GM21825 (cell line): ENCODE data around the gene PGA5.
"Not testable (repeated sequence)": the region's sequence is repeated elsewhere in the genome, so short reads cannot be mapped to it uniquely, and the experiment has no call there.

Experiments
- ATAC-seq: cut with Tn5 transposase; IDR thresholded peaks from one replicate; pipeline ENCODE4 v1.9.1; 2021; ENCODE audit warnings: mild to moderate bottlenecking, moderate library complexity; ENCODE audit not compliant: unreplicated experiment

Gene PGA5

GRCh38 chr11:61222692-61223091, 18.3 kb upstream of the PGA5 start:
- ATAC-seq: not testable (repeated sequence)

GRCh38 chr11:61226457-61227137, 14.4 kb upstream of the PGA5 start:
- ATAC-seq: not testable (repeated sequence)

- ATAC-seq: not testable (repeated sequence)
These were observed 11.5 kb upstream of the PGA5 start for GRCh38 chr11:61229458-61229857.

- ATAC-seq: not testable (repeated sequence)
These were observed 9.9 kb upstream of the PGA5 start for GRCh38 chr11:61231033-61231432.

DNA sequence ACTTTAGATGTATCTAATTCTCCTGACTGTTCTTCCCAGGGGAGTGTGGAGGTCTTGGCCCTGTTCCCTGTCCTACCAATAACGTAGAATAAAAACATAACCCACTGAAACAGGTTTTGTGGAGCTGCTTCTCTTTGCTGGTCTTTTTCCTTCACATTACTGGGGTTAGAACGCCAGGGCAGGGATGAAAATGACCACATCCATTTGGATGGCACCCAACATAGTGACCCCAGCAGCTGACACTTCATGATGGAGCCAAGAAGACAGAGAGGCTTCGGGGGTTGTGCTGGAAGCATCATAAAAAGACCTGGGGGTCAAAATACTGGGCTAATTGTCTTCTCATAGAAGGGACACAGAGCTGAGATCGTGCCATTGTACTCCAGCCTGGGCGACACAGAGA, 9.4 kb upstream of the PGA5 start:
- ATAC-seq: not testable (repeated sequence)

- not testable (repeated sequence) for ATAC-seq
These were observed 8.3 kb upstream of the PGA5 start for GRCh38 chr11:61232548-61233145.

DNA sequence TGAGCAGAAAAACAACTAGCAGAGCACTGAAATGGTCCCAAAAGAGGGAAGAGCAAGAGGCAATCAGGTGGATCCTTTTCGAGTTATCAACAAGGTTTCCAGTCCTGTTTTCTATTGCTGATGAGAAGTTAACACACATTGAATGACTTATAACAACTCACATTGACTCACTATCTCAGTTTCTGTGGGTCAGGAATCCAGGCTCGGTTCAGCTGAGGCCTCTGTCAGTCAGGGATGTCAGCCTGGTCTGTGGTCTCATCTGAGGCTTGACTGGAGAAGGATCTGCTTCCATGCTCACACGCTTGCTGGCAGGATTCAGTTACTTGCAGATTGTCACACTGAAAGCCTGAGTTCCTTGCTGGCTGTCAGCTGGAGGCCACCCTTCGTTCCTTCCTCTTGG, 3.8 kb upstream of the PGA5 start:
- not testable (repeated sequence) for ATAC-seq

- ATAC-seq: not testable (repeated sequence)
These were observed 687 bp upstream of the PGA5 start for GRCh38 chr11:61240288-61240687.

GRCh38 chr11:61241526-61241925, 551 bp downstream of the PGA5 start:
- not testable (repeated sequence) for ATAC-seq

GRCh38 chr11:61245284-61245964, 4.4 kb downstream of the PGA5 start:
- ATAC-seq: not testable (repeated sequence)

DNA sequence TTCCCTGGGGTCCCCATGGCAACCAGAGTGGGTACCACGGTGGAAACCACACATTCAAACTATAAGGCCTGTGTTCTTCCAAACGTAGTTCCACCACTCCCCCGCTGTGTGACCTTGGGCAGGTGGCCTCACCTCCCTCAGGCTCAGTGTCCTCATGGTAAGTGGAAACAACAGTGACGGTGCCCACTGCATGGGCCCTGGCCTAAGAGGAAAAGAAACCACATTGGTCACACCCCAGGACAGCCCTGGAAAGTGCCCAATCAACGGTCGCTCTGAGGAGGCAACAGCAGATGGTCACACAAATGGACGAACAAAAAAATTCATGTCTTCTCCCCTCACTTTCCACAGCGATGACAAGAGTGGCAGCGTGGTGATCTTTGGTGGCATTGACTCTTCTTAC, 7.1 kb downstream of the PGA5 start:
- ATAC-seq: not testable (repeated sequence)

DNA sequence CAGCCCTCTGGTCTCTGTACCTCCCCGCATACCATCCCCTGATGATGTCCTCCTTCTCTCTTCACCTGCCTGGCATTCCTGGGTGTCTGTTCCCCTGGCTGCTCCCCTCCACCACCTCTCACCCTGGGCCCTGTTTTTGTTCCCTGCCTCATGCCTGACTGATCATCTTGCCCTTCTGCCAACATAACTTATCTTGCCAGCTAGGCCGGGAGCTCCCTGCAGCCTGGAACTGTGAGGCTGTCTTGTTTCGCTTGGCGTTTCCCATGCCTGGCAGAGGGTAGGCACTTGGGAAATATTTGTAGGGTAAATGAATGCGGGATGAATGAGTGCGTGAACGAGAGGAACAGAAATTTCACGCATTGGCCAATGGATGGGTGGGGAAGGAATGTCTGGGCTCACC, 8.2 kb downstream of the PGA5 start:
- not testable (repeated sequence) for ATAC-seq

DNA sequence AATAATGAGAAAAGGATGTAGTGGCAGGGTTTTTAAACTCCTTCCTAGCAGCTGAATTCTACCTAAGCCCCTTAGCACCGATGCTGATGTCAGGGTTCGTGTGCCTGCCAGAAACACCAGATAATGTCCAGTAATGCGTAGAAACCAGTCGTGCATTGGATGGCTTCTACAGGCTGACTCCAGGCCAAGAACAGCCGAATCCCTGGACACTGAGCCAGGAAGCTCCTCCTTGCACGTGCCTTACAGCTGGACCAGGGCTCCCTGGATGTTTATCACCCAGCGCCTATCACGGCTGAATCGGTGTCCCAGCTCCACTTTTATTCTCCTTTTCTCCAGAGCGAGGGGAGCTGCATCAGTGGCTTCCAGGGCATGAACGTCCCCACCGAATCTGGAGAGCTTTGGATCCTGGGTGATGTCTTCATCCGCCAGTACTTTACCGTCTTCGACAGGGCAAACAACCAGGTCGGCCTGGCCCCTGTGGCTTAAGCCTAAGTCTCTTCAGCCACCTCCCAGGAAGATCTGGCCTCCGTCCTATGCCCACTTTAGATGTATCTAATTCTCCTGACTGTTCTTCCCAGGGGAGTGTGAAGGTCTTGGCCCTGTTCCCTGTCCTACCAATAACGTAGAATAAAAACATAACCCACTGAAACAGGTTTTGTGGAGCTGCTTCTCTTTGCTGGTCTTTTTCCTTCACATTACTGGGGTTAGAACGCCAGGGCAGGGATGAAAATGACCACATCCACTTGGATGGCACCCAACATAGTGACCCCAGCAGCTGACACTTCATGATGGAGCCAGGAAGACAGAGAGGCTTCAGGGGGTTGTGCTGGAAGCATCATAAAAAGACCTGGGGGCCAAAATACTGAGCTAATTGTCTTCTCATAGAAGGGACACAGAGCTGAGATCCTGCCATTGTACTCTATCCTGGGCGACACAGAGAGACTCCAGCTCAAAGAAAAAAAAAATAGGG, 10.1 kb downstream of the PGA5 start:
- ATAC-seq: not testable (repeated sequence)

DNA sequence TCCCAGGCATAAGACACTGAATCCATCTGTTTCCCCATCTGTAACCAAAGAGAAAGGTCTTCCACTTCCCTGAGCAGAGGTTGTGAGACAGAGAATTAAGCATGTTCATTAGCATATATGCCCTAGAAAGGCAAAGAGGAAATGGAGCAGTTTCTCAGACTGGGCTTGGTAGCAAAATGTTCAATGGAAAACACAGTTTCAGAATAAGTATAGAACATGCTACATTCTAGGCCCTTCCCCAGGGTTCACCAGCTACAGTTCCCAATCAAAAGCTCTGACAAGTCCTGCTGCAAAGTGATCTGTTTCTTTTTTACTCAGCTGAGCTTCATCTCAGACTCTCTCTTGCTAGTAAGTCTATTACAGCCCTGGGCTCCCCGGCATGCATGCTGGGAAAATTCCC, 11.4 kb downstream of the PGA5 start:
- not testable (repeated sequence) for ATAC-seq

DNA sequence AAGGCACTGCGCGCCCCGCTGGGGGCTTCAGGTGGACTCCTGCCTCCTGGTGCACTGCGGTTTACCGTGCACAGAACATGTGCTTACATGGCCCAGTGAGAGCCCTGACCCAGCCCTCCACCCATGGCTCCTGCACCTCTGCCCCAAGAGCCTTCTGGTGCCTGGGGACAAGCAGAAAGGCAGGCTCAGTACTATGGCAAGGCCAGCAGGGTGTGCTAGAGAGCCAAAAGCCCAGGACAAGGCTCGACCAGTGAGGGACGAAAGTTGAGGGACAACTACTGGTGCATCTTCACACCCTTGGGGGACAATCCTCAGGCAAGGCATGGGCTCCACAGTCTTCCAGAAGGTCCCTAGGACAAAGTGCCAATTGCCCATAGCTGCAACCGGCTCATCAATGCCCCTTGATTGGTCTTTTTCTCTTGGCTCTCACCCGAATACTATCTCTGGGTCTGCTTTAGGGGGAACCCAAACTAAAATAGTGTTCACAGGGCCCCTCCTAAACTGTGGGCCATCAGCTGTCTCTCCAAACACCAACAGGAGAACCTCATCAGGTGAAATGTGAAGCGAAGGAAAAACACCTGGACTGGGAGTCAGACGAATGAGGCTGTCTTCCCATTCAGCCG, 13.5 kb downstream of the PGA5 start:
- ATAC-seq: peak; percentile 73

DNA sequence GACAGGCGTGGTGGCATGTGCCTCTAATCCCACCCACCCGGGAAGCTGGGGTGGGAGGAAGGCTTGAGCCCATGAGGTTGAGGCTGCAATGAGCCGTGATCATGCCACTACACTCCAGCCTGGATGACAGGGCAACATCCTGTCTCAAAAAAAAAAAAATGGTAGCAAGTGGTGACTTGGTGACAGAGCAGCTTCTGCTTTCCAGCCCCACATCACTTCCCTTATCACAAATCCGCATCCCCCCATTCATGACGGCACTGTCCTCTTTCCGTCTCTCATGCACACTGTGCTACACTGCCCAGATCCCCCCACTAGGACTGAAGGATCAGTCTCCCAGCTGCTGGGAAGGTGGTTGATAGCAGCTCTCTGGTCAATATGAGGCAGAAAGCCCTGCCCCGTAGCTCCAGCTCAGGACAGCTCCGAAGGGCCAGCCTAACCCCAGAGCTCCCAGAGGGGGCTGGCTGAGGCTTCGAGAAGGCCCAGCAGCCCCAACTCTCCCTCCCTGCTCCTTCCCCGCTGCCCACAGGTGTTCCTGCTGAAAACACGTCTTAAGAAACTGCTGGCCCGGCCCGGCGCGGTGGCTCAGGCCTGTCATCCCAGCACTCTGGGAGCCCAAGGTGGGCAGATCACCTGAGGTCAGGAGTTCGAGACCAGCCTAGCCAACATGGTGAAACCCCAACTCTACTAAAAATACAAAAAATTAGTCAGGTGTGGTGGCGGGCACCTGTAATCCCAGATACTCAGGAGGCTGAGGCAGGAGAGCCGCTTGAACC, 15.9 kb downstream of the PGA5 start:
- no peak for ATAC-seq

DNA sequence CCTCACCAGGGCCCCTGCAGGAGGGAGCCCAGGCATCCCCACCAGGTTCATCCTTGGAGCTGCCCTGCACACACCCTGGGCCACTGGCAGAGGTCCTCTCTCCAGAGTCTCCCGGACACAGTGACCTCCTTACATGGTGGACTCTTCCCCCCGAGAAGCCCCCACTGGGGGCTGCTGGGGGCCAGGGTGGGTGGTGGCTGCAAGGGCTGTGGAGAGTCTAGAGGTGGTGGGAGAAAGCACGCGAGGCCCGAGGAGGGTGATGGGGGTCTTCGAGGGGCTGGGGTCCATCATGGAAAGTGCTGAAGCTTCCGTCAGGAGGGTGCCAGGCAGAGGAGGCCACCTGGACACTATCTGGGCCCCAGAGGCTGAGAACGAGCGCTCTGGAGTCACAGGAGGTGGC, 17.6 kb downstream of the PGA5 start:
- ATAC-seq: no peak

GRCh38 chr11:61259363-61259762, 18.4 kb downstream of the PGA5 start:
- ATAC-seq: no peak

GRCh38 chr11:61264371-61264770, 23.4 kb downstream of the PGA5 start:
- ATAC-seq: no peak

DNA sequence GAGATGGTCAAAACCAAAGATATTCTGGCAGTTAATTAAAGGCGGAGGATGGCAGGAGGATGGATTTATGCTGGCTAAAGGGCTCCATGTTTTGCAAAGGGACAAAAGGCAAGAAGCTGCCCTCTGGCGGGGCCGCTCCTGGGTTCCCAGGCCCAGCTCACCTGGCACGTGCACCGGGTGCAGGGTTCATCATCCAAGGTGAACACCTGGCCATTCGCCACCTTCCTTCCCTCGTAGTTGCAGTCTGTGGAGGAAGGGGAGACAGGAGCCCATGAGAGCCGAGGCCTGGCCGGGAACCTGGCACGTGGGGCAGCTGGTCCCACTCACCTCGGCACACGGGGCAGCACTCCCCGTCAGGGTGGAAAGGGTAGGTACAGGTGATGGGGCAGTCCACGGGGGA, 23.8 kb downstream of the PGA5 start:
- no peak for ATAC-seq
